IMR-90 (cell line): ENCODE data around the gene EIF4B.

Experiments used
- CEBPB ChIP-seq: IDR thresholded peaks from 2 replicates; pipeline ENCODE4 v1.6.1; 2012; ENCODE audit warnings: low read depth, low read length, improper control_type of control experiment
- CHD1 ChIP-seq: IDR thresholded peaks from 2 replicates; pipeline ENCODE4 v1.6.1; 2012; ENCODE audit warnings: low read depth, low read length, improper control_type of control experiment
- CTCF ChIP-seq: conservative IDR thresholded peaks from 2 replicates; pipeline ENCODE4 v1.5.1; 2012; ENCODE audit warnings: mild to moderate bottlenecking, low read depth, low read length, improper control_type of control experiment
- FOS ChIP-seq: fragments of 150-350 bp; IDR thresholded peaks from 2 replicates; pipeline ENCODE4 v1.6.1; 2016; ENCODE audit warnings: low read depth, low read length
- MAFK ChIP-seq: IDR thresholded peaks from 2 replicates; pipeline ENCODE4 v1.6.1; 2012; ENCODE audit warnings: low read depth, low read length, improper control_type of control experiment
- MAZ ChIP-seq: IDR thresholded peaks from 2 replicates; pipeline ENCODE4 v1.6.1; 2012; ENCODE audit warnings: low read depth, mild to moderate bottlenecking, low read length, improper control_type of control experiment, moderate library complexity, borderline replicate concordance
- MXI1 ChIP-seq: IDR thresholded peaks from 2 replicates; pipeline ENCODE4 v1.6.1; 2012; ENCODE audit warnings: low read depth, mild to moderate bottlenecking, low read length, moderate library complexity, borderline replicate concordance
- POLR2A ChIP-seq: IDR thresholded peaks from 2 replicates; pipeline ENCODE4 v1.6.1; 2012; ENCODE audit warnings: mild to moderate bottlenecking, low read depth, low read length
- RAD21 ChIP-seq: IDR thresholded peaks from 2 replicates; pipeline ENCODE4 v1.6.1; 2012; ENCODE audit warnings: low read length, improper control_type of control experiment
- RFX5 ChIP-seq: IDR thresholded peaks from 2 replicates; pipeline ENCODE4 v1.8.0; 2012; ENCODE audit warnings: low read depth, mild to moderate bottlenecking, low read length, moderate library complexity
- SMC3 ChIP-seq: fragments of 150-350 bp; IDR thresholded peaks from 2 replicates; pipeline ENCODE4 v1.6.1; 2016; ENCODE audit warnings: low read depth, mild to moderate bottlenecking, antibody characterized with exemption, low read length, moderate library complexity
- USF2 ChIP-seq: fragments of 150-350 bp; IDR thresholded peaks from 2 replicates; pipeline ENCODE4 v1.6.1; 2017; ENCODE audit warnings: mild to moderate bottlenecking, antibody characterized with exemption, low read length, low read depth

- TF ChIP-seq POLR2A (no peak), CTCF (no peak), SMC3 (no peak), RAD21 (no peak), RFX5 (no peak), CHD1 (no peak), MXI1 (no peak), FOS (no peak), USF2 (no peak), MAZ (no peak), MAFK (no peak), CEBPB (peak; percentile 26; the same call in 1 of the 2 replicates)
Observed at GRCh38 chr12:52990206-52990605, 16.1 kb upstream of the EIF4B start.
